NCI-H128 (cell line): ENCODE data around the gene CTU2.

Experiments used
- DNase-seq: peaks from one replicate; lab custom pipeline; 2025; ENCODE audit not compliant: unreplicated experiment; lab: John Stamatoyannopoulos, UW

Gene CTU2

GRCh38 chr16:88759976-88760350, 53.7 kb downstream of the CTU2 start:
- DNase-seq = no peak

- no peak for DNase-seq
Observed at GRCh38 chr16:88760424-88761142, 54.3 kb downstream of the CTU2 start.

GRCh38 chr16:88761143-88761534, 54.8 kb downstream of the CTU2 start:
- no peak for DNase-seq

GRCh38 chr16:88761830-88762229, 55.5 kb downstream of the CTU2 start:
- DNase-seq = no peak

- DNase-seq = no peak
Observed at GRCh38 chr16:88762258-88762870, 56.1 kb downstream of the CTU2 start.

GRCh38 chr16:88762941-88763340, 56.6 kb downstream of the CTU2 start:
- no peak for DNase-seq

- DNase-seq = no peak
Observed at GRCh38 chr16:88763502-88764053, 57.3 kb downstream of the CTU2 start.

GRCh38 chr16:88764080-88764479, 57.8 kb downstream of the CTU2 start:
- DNase-seq = no peak

GRCh38 chr16:88764913-88765349, 58.6 kb downstream of the CTU2 start:
- DNase-seq = no peak
